HL-60 (cell line): ENCODE results near the gene THYN1.

Source experiments
- DNase-seq, 2 experiments: peaks; one replicate each; pipeline ENCODE4 v3.0.0-alpha.2; 2010 to 2020; ENCODE audit warnings: low read depth in 1 of 2, low spot score in 1 of 2
- H3K27ac ChIP-seq: fragments of 250-450 bp; sonication (Bioruptor Pico); replicated peaks from 2 replicates; pipeline ENCODE4 v1.5.1; 2020; ENCODE audit warnings: mild to moderate bottlenecking, moderate library complexity
- H3K27me3 ChIP-seq: fragments of 250-450 bp; sonication (Bioruptor Pico); 2 replicates; pipeline ENCODE4 v1.5.1; 2021; ENCODE audit warnings: mild to moderate bottlenecking, moderate library complexity; ENCODE audit not compliant: insufficient read depth, poor library complexity, severe bottlenecking
- H3K4me3 ChIP-seq: replicated peaks from 2 replicates; pipeline ENCODE4 v1.5.1; 2011; ENCODE audit warnings: mild to moderate bottlenecking, control low read depth, low read length; ENCODE audit not compliant: insufficient read depth
- CTCF ChIP-seq: IDR thresholded peaks from one replicate; pipeline ENCODE4 v1.5.1; 2011; ENCODE audit warnings: low read length, control low read depth, inconsistent platforms; ENCODE audit not compliant: insufficient read depth
- GABPA ChIP-seq: IDR thresholded peaks from 2 replicates; pipeline ENCODE4 v1.6.1; 2012; ENCODE audit warnings: low read depth
- POLR2AphosphoS5 ChIP-seq: IDR thresholded peaks from 2 replicates; pipeline ENCODE4 v1.6.1; 2012; ENCODE audit warnings: low read depth
- REST ChIP-seq: IDR thresholded peaks from 2 replicates; pipeline ENCODE4 v1.6.1; 2012; ENCODE audit warnings: low read depth; ENCODE audit not compliant: insufficient replicate concordance
- SPI1 ChIP-seq: IDR thresholded peaks from 2 replicates; pipeline ENCODE4 v1.6.1; 2012; ENCODE audit warnings: low read depth, mild to moderate bottlenecking, borderline replicate concordance

THYN1 gene

GRCh38 chr11:134254433-134255183 lies 1.5 kb upstream of the THYN1 start:
- no peaks in the 10 kb centered on the region for H3K27me3 ChIP-seq
- peak overlapping the region; percentile 70 for H3K4me3 ChIP-seq
- no peak for DNase-seq
- no peak overlapping the region for H3K27ac ChIP-seq
- TF ChIP-seq GABPA (no peak), SPI1 (no peak), CTCF (no peak), POLR2AphosphoS5 (no peak), REST (no peak)

- TF ChIP-seq SPI1 (peak; percentile 48; the same call in 1 of the 2 replicates), GABPA (no peak), POLR2AphosphoS5 (no peak), CTCF (no peak), REST (peak; percentile 48)
- Histone ChIP-seq H3K4me3 (peak overlapping the region; percentile 70), H3K27me3 (no peaks in the 10 kb centered on the region), H3K27ac (peak overlapping the region; percentile 68)
- DNase-seq: peak in 1 of 2 experiments; percentile 38
These were observed 585 bp downstream of the THYN1 start for GRCh38 chr11:134252346-134253187.

- H3K4me3 ChIP-seq: no peak overlapping the region
- peak in 1 of 2 experiments; percentile 67 for DNase-seq
- peak overlapping the region; percentile 68 for H3K27ac ChIP-seq
- TF ChIP-seq GABPA (no peak), POLR2AphosphoS5 (no peak), SPI1 (no peak), CTCF (no peak), REST (no peak)
- H3K27me3 ChIP-seq: no peaks in the 10 kb centered on the region
These were observed 2.5 kb downstream of the THYN1 start for GRCh38 chr11:134250675-134251074.
